Measurements from ENCODE around the gene SCYGR3.

Gene SCYGR3, protein sequence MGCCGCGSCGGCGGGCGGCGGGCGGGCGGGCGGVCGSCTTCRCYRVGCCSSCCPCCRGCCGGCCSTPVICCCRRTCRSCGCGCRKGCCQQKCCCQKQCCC

DNA sequence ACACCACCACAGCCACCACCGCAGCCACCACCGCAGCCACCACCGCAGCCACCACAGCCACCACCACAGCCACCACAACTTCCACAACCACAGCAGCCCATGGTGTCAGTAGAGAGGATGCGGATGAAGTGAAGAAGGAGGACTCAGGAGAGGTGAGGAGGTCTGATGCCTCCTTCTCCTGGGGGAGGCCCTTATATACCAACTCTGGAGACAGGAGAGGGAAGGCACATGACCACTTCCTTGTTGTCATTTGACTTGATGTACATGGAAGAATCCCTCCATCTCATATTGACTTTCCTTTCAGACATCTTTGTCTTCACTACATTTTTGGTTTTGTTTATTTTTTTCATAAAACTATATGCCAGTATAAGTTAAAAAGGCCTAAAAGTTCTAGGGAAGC lies at the start of gene SCYGR3:
Gene SCYGR3 (minus strand): TSS at position 101 of the 400 bp plus-strand sequence. CDS start 0 bp downstream, at position 101.
- no peak for DNase-seq

DNA sequence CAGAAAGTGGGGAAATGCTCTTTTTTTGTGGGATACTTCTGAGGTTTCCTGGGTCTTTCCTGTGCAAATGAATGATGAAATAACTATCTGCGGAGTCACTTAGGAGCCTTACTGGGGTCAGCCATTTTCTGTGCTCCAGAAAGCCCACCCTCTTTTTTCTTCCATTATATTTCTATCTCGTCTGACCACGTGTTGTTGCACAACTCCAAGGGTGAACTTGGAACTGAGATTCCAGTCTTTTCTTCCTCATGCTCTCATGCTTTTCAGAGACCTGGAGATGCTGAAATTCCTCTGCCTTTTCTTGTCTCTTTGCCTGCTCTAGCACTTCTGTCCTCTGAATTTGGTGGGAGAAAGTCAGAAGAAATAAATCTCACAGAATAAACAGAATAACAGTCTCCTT lies 47.2 kb upstream of the SCYGR3 start:
- DNase-seq = no peak

DNA sequence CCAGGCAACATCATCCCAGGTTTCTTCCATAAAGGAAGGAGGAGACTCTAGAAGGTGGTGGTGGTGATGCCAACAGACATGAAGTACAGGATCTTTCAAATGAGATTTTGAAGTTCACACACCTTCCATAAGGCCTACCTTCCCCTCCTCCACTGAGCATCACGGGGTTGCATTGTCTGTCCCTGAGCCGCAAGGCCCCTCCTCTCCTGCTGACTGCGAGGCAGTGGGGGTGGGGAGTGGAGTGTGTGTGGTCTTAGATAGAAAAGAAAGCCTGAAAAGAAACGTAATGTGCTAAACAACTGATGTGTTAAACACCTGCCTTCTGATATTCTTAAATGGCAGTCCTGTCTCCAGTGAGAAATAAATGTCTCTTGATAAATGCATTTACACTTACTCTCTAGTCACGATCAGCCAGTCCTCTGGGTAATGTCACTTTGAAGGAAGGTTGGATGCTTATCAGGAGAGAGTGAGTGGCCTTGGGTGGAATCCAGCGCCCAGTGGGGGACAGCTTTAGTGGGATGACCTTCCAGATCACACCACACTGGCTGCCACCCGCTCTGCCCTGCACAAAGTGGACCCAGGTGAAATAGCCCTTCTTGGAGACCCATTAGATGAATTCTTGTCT lies 46.5 kb upstream of the SCYGR3 start:
- no peak for DNase-seq

DNA sequence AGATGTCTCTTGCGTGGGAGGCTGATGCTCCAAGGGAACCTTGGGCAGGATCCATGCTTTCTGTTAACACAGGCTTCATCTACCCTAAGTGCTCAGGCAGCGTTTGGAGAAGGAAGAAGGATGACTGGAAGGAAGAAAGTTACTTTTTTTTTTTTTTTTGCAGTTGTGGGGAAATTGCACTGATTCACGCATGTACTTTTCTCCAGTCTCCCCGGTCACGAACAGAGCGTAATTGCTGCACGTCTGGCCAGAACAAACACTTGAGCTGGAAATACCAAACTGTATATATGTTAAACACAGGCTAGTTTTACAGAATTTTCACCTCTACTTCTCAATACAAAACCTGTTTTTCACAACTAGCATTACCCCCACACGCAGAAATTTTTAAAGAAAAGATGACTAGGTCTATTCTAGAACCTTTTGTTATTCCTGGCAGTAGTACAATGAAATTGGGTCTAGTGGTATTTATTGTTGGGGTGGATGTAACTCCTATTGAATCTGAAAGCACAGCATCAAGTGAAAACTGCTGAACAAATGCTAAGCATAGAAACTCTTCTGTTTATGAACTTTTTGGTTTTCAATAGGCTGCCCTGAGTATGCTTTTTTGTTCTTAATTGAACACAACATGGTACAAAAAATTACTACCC lies 42.7 kb upstream of the SCYGR3 start:
- DNase-seq = no peak

DNA sequence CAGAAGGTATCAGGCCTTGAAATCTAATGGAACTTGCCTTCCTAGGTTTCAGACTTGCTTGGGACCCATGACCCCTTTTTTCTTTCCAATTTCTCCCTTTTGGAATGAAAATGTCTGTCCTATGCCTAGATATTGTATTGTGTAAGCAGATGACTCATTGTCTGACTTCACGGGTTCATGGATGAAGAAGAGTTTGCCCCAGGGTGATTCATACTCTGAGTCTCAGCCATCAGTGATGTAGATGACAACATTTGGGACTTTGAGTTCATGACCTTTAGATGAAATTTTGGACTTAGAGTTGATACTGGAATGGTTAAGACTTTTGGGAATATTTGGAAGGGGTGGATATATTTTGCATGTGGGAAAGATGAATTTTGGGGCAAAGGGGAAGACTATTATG lies 40.8 kb upstream of the SCYGR3 start:
- DNase-seq = peak; percentile 88 to 89

DNA sequence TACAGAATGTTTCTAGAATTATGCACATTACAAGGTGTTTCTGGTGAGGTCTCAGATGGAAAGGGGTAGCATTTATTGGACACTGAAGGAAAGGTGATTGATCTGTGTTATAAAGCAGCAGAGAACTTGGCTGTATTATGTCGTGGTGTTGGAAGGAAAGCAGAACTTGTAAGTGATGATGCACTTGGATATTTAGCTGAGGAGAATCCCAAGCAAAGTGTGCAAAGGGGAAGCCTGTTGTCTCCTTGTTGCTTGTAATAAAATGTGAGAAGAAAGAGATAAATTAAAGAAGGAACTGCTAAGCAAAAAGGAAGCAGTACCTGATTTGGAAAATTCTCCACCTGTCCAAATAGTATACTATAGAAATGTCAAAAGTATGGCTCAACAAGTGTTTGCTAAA lies 39.8 kb upstream of the SCYGR3 start:
- DNase-seq = peak in 1 of 2 donors; percentile 27

DNA sequence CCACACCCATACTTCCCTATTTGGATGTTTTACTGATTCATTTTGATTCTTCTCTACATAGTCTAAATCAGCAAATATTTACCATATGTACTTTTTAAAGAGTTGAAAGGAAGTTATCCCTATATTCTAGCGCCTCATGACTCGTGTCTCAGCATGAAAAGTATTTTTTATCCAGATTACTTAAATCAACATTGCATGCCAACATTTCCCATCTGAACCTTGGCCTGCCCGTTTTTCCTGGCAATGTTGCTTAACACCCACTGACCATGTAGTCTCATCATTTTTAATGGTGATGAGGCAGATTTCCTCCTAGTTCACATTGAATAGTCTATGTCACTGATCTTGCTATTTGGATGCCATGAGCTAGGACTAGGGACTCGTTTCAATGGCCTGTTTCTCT lies 38.8 kb upstream of the SCYGR3 start:
- peak in 1 of 2 donors; percentile 14 for DNase-seq

DNA sequence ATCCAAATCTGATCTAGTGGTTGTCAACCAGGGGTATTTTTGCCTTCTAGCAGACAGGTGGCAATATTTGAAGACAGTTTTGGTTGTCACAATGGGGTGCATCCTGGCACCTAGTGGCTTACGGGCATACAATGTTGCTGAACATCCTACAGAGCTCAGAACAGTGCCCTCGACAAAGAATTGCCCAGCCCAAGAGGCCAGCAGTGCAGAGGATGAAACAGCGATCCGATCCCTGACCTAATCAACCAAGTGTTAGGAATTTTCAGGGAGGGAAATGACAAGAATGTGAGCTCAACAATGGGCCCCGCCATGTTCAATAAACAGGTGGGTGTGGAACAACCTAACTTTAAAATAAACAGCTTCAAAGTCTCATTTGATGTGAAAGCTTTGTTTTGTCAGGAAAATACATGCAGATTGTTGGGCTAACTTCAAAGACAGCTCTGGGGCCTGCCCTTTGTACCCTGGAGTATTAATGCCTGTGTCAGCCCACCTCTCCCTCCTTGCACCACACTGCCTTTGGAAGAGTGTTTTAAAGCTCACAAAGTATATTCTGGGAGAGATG lies 29.4 kb upstream of the SCYGR3 start:
- no peak for DNase-seq

DNA sequence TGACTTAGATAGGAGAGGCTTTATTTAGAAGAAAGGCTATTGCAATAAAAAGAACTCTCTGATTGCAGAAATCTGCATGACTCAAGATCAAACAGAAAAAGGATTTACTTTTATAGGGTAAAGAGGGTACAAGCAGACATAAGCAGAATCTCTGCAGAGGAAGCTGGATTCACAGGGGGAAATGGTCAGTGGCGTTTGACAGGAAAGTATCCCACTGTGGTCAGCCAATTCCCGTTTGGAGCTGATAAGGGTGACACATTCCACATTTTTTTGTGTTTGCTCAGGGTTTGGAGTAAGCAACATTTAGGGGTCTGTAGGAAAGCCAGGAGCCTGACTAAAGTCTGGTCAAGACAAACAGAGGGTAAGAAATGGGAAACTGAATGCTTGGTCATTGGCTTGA lies 28.0 kb upstream of the SCYGR3 start:
- DNase-seq = no peak

DNA sequence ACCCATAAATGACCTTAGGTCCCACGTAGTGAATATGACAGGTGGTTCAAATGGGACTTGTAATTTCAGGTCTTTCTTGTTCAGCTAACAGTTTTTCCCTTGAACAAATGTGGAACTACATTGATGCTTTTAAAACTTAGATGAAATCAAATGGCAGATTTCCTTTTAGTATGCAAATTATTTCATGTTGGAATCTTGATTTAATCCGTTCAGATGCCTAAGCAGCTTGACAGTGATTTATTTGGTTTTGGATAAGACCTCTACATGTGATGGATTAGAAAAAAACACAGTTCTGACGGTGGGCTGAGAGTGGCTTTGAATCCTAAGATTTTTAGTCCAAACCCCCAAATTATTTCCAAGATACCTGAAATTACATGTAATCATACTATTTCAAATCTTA lies 19.6 kb upstream of the SCYGR3 start:
- DNase-seq = no peak

DNA sequence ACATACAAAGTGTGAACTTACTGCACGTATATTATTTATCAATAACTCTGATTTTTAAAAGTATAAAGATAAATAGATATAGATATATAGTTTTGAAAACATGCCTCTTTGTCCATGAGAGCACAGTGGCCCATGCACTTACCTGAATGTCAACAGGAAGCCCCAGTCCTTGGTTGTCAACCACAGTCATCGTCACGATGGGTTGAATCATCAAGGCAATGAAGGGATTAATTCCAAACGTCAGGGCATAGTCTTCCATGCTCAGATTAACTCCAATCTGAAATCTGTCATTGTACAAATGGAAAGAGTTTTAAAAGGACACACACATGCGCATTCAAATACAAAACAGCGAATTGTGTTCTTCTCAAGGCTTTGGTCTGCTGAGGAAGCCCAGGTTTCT lies 18.2 kb upstream of the SCYGR3 start:
- no peak for DNase-seq

DNA sequence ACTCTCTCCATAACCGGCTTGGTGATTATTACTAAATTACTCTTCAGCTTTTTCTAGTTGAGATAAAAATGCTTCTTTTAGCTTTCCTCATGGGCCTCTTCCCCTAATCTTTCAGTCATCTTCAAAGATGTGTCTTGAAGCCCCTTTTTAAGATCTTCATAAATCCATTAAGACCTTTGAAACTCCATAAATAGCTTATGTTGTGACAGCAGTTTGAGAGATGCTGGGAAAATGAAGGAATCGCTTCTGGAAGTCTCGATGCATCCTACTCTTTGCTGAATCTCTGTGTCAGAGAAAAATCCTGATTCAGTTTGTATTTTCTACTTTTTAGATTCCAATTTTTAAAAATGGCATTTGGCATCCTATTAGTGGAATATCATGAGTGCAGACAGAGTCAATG lies 15.7 kb upstream of the SCYGR3 start:
- DNase-seq = no peak

DNA sequence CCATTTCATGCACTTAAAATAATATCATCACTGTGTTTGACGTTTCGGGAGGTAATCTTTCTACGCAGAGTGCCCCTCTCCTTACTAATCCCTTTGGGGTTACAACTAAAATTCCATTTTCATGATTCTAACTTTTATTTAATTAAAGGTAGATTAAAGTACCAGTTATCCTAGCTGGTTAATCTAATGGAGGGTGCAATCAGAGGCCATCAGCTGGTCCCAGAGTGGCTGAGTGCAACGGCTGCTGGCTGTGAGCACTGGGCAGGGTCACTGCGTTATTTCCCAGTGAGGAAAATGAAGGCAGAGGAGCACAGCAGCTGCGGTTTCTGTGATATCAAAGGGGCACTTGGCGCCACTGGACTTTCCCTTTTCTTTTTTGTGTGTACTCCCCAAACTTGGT lies 14.8 kb upstream of the SCYGR3 start:
- no peak for DNase-seq

DNA sequence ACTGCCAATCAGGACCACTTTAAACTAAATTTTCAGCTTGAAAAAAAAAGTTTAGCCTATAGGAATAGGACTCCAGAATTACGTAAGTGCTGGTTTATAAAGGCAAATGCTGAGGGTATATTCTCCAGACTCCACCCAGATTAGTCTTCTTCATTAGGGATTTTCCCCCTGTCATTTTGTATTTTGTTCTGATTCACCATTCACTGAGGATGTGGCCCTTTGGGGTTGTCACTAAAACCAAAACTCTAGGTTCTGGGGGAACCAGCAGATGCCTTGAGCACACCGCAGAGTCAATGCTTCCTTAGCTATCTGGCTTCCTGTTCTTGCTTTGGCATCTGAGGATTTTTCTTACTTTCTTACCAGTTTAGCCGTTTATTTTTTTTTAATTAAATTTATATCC lies 13.1 kb upstream of the SCYGR3 start:
- peak in 1 of 2 donors; percentile 24 for DNase-seq

DNA sequence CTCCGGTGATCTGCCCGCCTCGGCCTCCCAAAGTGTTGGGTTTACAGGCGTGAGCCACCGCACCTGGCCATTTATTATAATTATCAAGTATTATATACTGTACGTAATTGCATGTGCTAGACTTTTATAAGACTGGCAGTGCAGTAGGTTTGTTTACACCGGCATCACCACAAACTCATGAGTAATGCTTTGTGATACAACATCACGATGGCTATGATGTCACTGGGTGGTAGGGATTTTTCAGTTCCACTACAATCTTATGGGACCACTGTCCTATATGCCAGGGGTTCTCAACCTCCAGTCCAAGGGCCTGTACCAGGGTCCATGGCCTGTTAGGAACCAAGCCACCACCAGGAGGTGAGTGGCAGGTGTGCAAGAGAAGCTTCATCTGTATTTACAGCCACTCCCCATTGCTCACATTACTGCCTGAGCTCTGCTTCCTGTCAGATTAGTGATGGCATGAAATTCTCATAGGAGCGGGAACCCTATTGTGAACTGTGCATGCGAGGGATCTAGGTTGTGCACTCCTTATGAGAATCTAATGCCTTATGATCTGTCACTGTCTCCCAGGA lies 12.0 kb upstream of the SCYGR3 start:
- no peak for DNase-seq

DNA sequence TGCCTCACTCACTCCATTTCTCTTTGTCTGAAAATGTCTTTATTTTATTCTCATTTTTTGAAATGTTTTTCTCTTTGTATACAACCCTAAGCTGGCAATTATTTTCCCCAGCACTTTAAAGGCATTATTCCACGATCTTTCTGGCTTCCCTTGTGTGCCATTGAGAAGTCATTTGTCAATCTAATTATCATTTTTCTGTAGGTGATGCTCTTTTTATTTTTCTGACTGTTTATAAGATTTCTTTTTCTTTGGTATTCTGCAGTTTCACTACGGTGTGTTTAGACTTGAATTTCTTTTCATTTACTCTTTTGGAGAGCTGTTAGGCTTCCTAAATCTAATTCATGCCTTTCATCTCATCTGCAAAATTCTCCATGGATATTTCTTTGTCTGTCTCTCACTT lies 10.8 kb upstream of the SCYGR3 start:
- no peak for DNase-seq

DNA sequence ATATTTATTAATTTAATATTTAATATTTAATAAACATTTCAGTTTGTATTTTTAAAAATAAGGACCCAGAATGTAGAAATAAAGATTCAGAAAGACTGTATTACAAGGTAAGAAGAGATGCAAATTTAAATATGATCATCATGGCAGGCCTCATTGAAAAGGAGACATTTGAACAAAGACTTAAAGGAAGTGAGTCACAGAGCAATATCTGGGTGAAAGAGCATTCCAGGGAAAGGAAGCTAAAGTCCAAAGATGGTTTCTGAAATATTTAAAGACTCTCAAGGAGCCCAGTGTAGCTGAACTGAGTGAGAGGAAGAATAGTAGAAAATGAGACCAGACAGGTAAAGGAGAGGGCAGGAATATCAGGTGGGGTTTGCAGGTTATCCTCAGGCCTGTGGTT lies 8.6 kb upstream of the SCYGR3 start:
- peak in 1 of 2 donors; percentile 25 for DNase-seq

DNA sequence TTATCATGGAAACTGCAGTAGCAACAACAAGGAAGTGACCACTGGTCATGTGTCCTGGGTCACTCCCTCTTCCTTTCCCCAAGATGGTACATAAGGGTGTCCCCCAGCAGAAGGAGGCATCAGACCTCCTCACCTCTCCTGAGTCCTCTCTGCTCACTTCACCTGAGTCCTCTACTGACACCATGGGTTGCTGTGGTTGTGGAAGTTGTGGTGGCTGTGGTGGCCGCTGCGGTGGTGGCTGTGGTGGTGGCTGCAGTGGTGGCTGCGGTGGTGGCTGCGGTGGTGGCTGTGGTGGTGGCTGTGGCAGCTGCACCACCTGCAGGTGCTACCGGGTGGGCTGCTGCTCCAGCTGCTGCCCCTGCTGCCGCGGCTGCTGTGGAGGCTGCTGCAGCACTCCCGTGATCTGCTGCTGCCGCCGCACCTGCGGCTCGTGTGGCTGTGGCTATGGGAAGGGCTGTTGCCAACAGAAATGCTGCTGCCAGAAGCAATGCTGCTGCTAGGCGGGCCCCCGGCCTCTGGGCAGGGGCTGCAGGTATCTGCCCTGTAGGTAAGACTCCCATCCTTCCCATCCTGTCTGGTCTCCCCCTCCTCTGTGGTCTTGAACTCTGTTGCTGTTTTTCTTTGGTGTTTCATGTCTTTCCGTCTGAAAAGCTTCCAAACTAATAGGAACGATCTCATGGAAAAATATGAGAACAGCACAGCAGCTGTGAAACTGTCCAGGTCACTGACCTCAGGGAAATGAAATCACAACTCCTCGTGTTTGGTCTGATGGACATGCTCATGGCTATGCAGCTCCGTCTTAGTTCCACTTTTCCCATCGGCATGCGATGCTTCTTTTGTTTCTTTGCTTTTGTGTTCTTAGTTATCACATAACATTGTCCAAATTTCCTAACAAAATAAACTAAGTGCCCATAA lies 2.9 kb upstream of the SCYGR3 start, which contains the start of gene SCYGR4:
Gene SCYGR4 (plus strand): TSS at position 183 of the 915 bp plus-strand sequence. CDS start 0 bp downstream, at position 183.
- no peak for DNase-seq

DNA sequence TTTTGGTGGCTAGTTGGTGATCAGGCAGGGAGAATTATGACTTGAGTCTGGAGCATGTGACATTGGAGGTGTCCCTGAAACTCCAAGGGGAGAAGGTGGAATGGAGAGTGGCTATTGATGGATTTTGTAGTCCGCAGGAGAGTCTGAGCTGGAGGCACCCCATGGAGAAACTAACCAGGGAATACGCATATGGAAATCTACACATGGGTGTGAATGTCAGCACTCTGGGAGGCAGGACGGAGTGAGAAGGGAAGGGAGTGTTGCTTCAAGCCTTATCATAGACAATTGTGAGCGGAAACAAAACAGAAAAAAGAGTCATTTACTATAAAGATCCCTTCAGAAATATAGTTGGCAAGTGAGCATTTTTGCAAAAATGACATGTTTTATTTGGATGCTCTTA lies 2.0 kb upstream of the SCYGR3 start:
- no peak for DNase-seq

DNA sequence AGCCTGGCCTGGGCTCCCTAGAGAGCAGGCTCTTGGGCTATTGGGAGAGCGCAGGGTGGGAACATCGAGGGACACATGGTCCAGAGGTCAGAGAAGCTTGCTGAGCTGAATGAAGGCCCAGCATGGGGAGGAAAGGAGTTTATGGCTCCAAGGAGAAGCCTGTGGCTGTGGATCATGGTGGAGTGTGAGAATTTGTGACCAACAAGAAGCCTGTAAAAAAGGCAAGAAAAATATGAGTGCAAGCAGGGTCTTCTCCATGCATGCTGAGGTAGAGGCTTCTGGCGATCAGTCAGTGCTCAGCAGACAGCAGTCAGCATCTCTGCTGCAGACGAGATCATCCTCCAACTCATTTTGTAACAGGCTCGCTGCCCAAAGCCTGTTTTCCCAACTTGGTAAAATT lies 1.3 kb upstream of the SCYGR3 start:
- no peak for DNase-seq

DNA sequence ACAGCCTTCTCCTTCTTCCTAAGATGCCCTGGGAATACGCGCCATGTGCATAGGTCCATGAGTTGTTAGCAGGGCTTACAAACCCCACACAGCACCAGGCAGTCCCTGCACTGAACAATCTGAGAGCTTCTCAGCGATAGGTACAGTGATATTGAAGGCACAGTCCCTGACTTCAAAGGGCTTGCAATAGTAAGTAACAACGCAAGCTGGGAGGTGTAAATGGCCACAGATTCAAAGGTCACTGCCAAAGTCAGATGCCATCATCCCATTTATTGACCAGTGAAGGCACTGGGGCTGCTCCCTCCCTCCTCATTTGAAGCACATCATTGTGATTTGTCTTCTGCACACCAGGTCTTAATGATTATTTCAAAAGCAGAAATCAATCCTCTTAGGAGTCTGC lies 541 bp upstream of the SCYGR3 start:
- no peak for DNase-seq

DNA sequence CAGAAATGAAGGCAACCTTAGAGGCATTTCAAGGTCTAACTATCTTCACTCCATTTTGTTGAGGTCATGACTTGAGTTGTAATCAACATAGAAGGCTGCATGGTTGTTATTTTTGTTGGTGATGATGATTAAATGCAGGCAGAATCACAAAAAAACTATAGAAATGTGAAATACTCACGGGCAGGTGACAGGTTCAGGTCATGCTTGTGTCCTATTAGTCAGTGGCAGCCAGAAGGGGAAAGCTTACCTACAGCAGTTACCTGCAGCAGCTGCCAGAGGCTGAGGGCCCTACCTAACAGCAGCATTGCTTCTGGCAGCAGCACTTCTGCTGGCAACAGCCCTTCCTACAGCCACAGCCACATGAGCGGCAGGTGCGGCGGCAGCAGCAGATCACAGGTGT lies 394 bp downstream of the SCYGR3 start:
- no peak for DNase-seq

DNA sequence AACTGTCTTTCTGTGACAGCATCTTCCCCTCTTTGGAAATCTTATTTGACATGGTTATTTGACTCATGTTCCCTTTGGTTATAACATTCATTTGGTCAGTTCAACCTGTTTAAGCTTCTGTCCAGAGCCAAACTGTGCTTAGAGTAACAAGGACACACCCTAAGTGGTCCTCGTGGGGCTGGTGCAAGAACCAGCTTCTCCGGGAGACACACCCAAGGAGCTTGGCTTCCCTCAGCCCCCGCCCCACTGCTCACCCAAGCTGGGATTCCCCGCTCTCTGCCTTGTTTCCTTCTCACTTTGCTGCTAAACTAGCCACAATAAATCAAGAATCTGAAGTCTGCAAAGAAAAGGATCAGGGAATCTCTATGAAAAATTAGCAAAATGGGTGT lies 1.4 kb downstream of the SCYGR3 start:
- DNase-seq = peak; percentile 6 to 23

Measured in inflammatory macrophage treated with lipopolysaccharide for 1 hour (primary cell).